AG04450 (cell line): ENCODE data around the gene HRH1. TPM values are rescaled to one million over a fixed set of nuclear protein-coding genes. Genes with fewer than 3 reads are reported as not detected.

Experiments used
- CTCF ChIA-PET: fragments of 300-600, 350-600 bp; formaldehyde crosslinking; extraction: SDS; loops from one replicate; lab custom pipeline; 2022; ENCODE audit warnings: antibody characterized with exemption, inconsistent platforms; lab: Charles Lee
- POLR2A ChIA-PET: fragments of 350-600 bp; formaldehyde crosslinking; extraction: SDS; loops from one replicate; lab custom pipeline; 2021; ENCODE audit warnings: antibody characterized with exemption, inconsistent platforms; lab: Yijun Ruan, JAX
- DNase-seq: peaks from one replicate; pipeline ENCODE4 v3.0.0-alpha.2; 2011; ENCODE audit warnings: low read depth, low spot score
- H3K27ac ChIP-seq: one replicate; pipeline ENCODE4 v1.5.1; 2012; ENCODE audit warnings: low read depth, low read length, control low read depth
- H3K27me3 ChIP-seq: one replicate; pipeline ENCODE4 v1.6.0; 2012; ENCODE audit warnings: low read length; ENCODE audit not compliant: control insufficient read depth, insufficient read depth
- H3K4me3 ChIP-seq: 2 replicates; pipeline ENCODE4 v1.5.1; 2011; ENCODE audit warnings: mild to moderate bottlenecking, low read depth, low read length, control low read depth
- H3K9me3 ChIP-seq: 2 replicates; pipeline ENCODE4 v1.5.1; 2012; ENCODE audit warnings: low read length; ENCODE audit not compliant: control insufficient read depth, insufficient read depth
- polyA plus RNA-seq: library from polyadenylated mRNA; depleted of rRNA; stranded (reverse); fragments of >200 nt; gene quantifications from 2 replicates; pipeline ENCODE4 v1.2.3, GENCODE V29; 2011
- TF ChIP-seq, protein P1 (sequence below): IDR thresholded peaks from 2 replicates; pipeline ENCODE4 v1.5.1; 2011; ENCODE audit warnings: low read depth, low read length, control low read depth, inconsistent platforms

The HRH1 gene
- polyA plus RNA-seq, 1 experiment, result 25.4 TPM

DNA sequence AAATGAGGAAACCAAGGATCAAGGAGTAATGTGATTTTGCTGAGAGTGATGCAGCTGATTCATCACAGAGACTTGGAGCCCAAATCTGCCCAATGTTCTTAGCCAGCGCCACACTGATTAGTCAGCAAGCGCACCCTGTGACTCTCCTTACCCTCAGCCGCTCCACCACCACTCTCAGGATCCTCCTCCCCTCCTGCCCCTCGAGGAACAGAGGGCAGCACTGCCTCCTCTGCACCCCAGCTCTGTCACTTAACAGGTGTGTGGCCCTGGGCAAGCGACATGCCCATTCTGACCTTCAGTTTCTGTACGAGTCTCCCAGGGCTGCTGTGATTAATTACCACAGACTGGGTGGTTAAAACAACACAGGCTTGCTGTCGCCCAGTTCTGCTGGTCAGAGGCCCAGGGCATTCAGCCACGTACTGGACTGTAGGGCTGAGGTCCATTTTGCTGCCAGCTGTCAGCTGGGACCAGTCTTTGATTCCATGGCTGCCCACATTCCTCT is 36.1 kb upstream of the HRH1 start:
- TF ChIP-seq, protein P1, sequence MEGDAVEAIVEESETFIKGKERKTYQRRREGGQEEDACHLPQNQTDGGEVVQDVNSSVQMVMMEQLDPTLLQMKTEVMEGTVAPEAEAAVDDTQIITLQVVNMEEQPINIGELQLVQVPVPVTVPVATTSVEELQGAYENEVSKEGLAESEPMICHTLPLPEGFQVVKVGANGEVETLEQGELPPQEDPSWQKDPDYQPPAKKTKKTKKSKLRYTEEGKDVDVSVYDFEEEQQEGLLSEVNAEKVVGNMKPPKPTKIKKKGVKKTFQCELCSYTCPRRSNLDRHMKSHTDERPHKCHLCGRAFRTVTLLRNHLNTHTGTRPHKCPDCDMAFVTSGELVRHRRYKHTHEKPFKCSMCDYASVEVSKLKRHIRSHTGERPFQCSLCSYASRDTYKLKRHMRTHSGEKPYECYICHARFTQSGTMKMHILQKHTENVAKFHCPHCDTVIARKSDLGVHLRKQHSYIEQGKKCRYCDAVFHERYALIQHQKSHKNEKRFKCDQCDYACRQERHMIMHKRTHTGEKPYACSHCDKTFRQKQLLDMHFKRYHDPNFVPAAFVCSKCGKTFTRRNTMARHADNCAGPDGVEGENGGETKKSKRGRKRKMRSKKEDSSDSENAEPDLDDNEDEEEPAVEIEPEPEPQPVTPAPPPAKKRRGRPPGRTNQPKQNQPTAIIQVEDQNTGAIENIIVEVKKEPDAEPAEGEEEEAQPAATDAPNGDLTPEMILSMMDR, result no peak
- ChIA-PET CTCF (interaction anchor here (0.9 kb wide), 1 partner anchor 58 kb away, joined by 3 read pairs; no protein-coding TSS in a partner anchor), POLR2A (no interaction called here)
- Histone ChIP-seq H3K9me3 (peaks cover 4% of the 10 kb centered on the region), H3K27ac (peak overlapping the region; percentile 23), H3K4me3 (no peak overlapping the region), H3K27me3 (no peaks in the 10 kb centered on the region)
- no peak for DNase-seq

DNA sequence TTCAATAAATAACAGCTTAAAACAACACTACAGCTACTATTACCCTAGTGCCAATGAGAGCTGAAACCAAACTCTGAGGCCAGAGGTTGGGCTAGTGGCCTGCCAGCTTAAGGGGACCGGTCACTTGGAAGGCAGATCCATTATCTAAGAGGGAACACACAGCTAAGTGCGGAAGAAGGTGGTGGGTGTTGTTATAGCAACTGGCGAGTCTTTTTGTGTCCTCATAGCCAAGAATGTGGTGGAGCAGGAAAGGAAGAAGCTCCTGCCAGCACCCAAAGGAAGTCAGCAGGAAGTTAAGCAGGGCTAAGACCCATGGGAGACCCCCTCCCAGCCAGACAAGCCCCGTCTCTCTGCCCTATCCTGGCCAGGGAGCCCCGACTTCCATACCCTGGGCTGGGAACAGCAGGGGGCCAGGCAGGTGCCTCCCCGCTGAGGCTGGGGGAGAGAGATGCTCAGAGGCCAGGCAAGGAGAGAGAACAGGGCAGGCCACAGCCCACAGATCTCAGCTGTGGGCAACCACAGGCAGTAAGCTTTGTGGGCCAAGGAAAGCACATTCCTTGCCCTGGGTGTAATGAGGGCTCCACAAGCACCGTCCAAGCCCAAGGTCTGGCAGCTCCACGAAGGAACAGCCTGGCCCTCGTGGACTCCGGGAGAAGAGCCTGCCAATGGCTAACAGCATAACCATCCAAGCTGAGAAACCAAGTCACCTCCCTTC is 34.0 kb upstream of the HRH1 start:
- CTCF ChIA-PET, result interaction anchor here (1.1 kb wide), 1 partner anchor 9 kb away, joined by 3 read pairs; no protein-coding TSS in a partner anchor
- no peak overlapping the region for H3K27ac ChIP-seq

DNA sequence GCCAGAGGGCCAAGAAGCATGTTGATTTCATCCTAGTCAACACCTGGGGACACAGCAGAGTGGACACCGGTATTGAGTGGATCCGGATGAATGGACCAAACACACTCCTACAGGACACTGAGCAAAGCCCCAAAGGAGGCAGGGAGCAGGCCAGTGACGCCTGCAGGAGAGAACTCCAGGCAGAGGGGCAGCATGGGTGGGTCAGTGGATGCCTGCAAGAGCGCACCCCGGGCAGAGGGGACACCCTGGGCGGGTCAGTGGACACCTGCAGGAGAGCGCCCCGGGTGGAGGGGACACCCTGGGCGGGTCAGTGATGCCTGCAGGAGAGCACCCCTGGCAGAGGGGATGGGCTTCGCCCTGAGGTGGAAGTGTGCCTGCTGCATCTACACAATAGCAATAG is 27.6 kb upstream of the HRH1 start:
- Histone ChIP-seq H3K27me3 (no peaks in the 10 kb centered on the region), H3K4me3 (no peak overlapping the region), H3K27ac (no peak overlapping the region), H3K9me3 (peaks cover 5% of the 10 kb centered on the region)
- TF ChIP-seq, protein P1, result no peak
- CTCF ChIA-PET, result no interaction called here
- POLR2A ChIA-PET, result no interaction called here
- DNase-seq, result no peak

More for the DNA sequence above, 34.0 kb upstream of the HRH1 start:
- POLR2A ChIA-PET, result no interaction called here
- no peaks in the 10 kb centered on the region for H3K27me3 ChIP-seq
- TF ChIP-seq, protein P1, result no peak
- DNase-seq, result no peak
- H3K4me3 ChIP-seq, result no peak overlapping the region
- peaks cover 5% of the 10 kb centered on the region for H3K9me3 ChIP-seq

DNA sequence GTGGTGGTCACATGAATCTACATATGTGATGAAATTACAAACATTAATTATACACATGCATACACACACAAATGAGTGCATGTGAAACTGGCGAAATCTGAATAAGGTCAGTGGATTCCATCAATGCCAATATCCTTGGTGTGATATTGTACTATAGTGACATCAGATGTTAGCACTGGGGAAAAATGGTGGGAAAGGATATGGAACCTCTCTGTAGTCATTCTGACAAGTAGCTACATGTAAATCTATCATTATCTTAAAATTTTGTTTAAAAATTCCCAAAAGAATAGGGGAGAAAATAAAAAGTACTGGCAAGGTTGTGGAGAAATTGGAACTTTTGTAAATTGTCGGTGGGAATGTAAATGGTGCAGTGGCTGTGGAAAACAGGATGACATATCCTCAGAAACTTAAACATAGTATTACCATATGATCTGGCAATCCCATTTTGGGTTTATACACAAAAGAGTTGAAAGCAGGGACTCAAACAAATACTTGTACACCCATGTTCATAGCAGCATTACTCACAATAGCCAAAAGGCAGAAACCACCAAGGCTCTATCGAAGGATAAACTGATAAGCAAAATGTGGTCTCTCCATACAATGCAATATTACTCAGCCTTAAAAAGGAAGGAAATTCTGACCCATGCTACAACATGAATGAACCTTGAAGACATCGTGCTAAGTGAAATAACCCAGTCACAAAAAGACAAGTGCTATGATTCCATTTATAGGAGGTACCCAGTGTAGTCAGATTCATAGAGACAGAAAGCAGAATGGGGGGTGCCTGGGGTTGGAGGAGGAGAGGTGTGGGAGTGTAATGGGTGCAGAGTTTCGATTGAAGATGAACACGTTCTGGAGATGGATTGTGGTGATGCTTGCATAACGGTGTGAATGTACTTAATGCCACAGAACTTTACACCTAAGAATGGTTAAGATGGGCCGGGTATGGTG is 25.3 kb upstream of the HRH1 start:
- DNase-seq, result no peak
- Histone ChIP-seq H3K4me3 (no peak overlapping the region), H3K9me3 (no peaks in the 10 kb centered on the region; the same call in 1 of the 2 replicates), H3K27ac (no peak overlapping the region), H3K27me3 (no peaks in the 10 kb centered on the region)
- ChIA-PET POLR2A (no interaction called here), CTCF (no interaction called here)
- TF ChIP-seq, protein P1, result no peak
